PC-3 (cell line): ENCODE data around the gene CHML. TPM values are rescaled to one million over a fixed set of nuclear protein-coding genes. Genes with fewer than 3 reads are reported as not detected.

Experiments used
- ATAC-seq: fragments of 200-7000 bp; cut with Tn5 transposase; 2 replicates; pipeline ENCODE4 v1.9.1; 2020; ENCODE audit warnings: mild to moderate bottlenecking, moderate library complexity
- BruUV-seq: library from RNA; stranded (reverse); fragments of 400-500 nt; replicated peaks from 2 replicates; lab custom pipeline; 2021; lab: Mats Ljungman, UMichigan
- CTCF ChIA-PET: fragments of 300-600 bp; sonication (Branson Sonifier 250); formaldehyde crosslinking; loops from one replicate; lab custom pipeline; 2022; ENCODE audit warnings: antibody characterized with exemption; lab: Charles Lee
- POLR2A ChIA-PET: fragments of 300-600 bp; sonication (Branson Sonifier 250); formaldehyde crosslinking; loops from one replicate; lab custom pipeline; 2022; ENCODE audit warnings: antibody characterized with exemption; ENCODE audit not compliant: unreplicated experiment; lab: Charles Lee
- DNase-seq: peaks from one replicate; pipeline ENCODE4 v3.0.0-alpha.2; 2015
- H2AFZ ChIP-seq: fragments of 300-600 bp; sonication (generic); 2 replicates; pipeline ENCODE4 v1.6.0; 2016; ENCODE audit warnings: antibody characterized with exemption, low read length
- H3F3A ChIP-seq: fragments of 300-600 bp; sonication (generic); one replicate; pipeline ENCODE4 v1.6.0; 2017; ENCODE audit warnings: antibody characterized with exemption, low read length, control low read depth, mild to moderate bottlenecking; ENCODE audit not compliant: unreplicated experiment
- H3K27ac ChIP-seq: fragments of 300-600 bp; sonication (generic); 2 replicates; pipeline ENCODE4 v1.5.1; 2016; ENCODE audit warnings: mild to moderate bottlenecking, low read length
- H3K27me3 ChIP-seq: fragments of 300-600 bp; sonication (generic); 2 replicates; pipeline ENCODE4 v1.6.1; 2016; ENCODE audit warnings: low read length, mixed read lengths
- H3K36me3 ChIP-seq: fragments of 300-600 bp; sonication (generic); 2 replicates; pipeline ENCODE4 v1.6.1; 2016; ENCODE audit warnings: low read depth, mixed run types, low read length, mixed read lengths
- H3K4me1 ChIP-seq: fragments of 300-600 bp; sonication (generic); 2 replicates; pipeline ENCODE4 v1.5.1; 2016; ENCODE audit warnings: low read length; ENCODE audit not compliant: insufficient read depth
- H3K4me2 ChIP-seq: fragments of 300-600 bp; sonication (generic); 2 replicates; pipeline ENCODE4 v1.6.0; 2016; ENCODE audit warnings: low read length
- H3K4me3 ChIP-seq: fragments of 300-600 bp; sonication (generic); 2 replicates; pipeline ENCODE4 v1.5.1; 2016; ENCODE audit warnings: mild to moderate bottlenecking, low read length, mixed read lengths
- H3K79me2 ChIP-seq: fragments of 300-600 bp; sonication (generic); 2 replicates; pipeline ENCODE4 v1.6.1; 2017; ENCODE audit warnings: low read length, mixed read lengths
- H3K9ac ChIP-seq: fragments of 300-600 bp; sonication (generic); 2 replicates; pipeline ENCODE4 v1.6.0; 2016; ENCODE audit warnings: mild to moderate bottlenecking, low read length
- H3K9me2 ChIP-seq: fragments of 300-600 bp; sonication (generic); replicated peaks from 2 replicates; pipeline ENCODE4 v1.6.1; 2016; ENCODE audit warnings: mixed run types, low read length, mixed read lengths
- H3K9me3 ChIP-seq: fragments of 300-600 bp; sonication (generic); 2 replicates; pipeline ENCODE4 v1.6.1; 2016; ENCODE audit warnings: low read length, mixed read lengths
- H4K20me1 ChIP-seq: fragments of 300-600 bp; sonication (generic); 2 replicates; pipeline ENCODE4 v1.6.1; 2016; ENCODE audit warnings: low read length, mixed read lengths
- EZH2 ChIP-seq: fragments of 300-600 bp; sonication (generic); IDR thresholded peaks from one replicate; pipeline ENCODE4 v1.6.1; 2017; ENCODE audit warnings: antibody characterized with exemption, mild to moderate bottlenecking, low read length; ENCODE audit not compliant: unreplicated experiment
- EZH2phosphoT487 ChIP-seq: fragments of 300-600 bp; sonication (generic); IDR thresholded peaks from 2 replicates; pipeline ENCODE4 v1.6.1; 2018; ENCODE audit warnings: mild to moderate bottlenecking, antibody characterized with exemption, low read length, borderline replicate concordance
- intact Hi-C: fragments of 100-400 bp; cut with micrococcal nuclease; formaldehyde crosslinking; loops from 2 replicates; pipeline ENCODE4 v1.9.0; 2023
- total RNA-seq: library from RNA; depleted of rRNA; stranded (reverse); fragments of >200 nt; gene quantifications from 2 replicates; pipeline ENCODE4 v1.2.3, GENCODE V29; 2014
- TF ChIP-seq, protein P1 (sequence below): fragments of 300-600 bp; sonication (generic); conservative IDR thresholded peaks from 2 replicates; pipeline ENCODE4 v1.5.1; 2017; ENCODE audit warnings: antibody characterized with exemption, low read depth, mild to moderate bottlenecking, low read length

Gene CHML
- total RNA-seq, 1 experiment from 2014 or later, result 68.6 TPM

DNA sequence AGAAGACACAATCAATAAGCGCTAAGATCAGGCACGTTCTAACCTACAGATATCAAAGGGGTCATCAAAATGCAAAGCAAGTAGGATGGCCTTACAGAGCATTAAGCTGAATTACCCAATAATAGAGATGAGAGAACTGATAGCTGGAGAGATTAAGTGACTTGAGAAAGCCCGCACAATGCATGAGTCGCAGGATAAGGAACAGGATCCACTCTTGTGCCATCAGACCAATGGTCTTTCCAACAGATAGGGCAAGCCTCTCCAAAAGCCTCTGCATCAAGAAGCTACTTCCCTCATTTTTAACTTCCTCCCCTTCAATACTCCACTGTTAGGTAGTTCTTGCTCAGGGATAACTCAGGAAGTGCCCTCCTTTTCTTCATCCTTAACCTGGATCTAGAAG, 2.6 kb downstream of the CHML start:
- intact Hi-C loops, result no loop called here
- peaks cover 34% of the 10 kb centered on the region for H4K20me1 ChIP-seq
- no peaks in the 10 kb centered on the region for H3K9me2 ChIP-seq
- peak overlapping the region; percentile 79; the same call in 1 of the 2 replicates for H3K9ac ChIP-seq
- H3K9me3 ChIP-seq, result no peaks in the 10 kb centered on the region
- H3K4me2 ChIP-seq, result peak overlapping the region; percentile 88
- TF ChIP-seq EZH2phosphoT487 (no peak), EZH2 (no peak)
- TF ChIP-seq, protein P1, sequence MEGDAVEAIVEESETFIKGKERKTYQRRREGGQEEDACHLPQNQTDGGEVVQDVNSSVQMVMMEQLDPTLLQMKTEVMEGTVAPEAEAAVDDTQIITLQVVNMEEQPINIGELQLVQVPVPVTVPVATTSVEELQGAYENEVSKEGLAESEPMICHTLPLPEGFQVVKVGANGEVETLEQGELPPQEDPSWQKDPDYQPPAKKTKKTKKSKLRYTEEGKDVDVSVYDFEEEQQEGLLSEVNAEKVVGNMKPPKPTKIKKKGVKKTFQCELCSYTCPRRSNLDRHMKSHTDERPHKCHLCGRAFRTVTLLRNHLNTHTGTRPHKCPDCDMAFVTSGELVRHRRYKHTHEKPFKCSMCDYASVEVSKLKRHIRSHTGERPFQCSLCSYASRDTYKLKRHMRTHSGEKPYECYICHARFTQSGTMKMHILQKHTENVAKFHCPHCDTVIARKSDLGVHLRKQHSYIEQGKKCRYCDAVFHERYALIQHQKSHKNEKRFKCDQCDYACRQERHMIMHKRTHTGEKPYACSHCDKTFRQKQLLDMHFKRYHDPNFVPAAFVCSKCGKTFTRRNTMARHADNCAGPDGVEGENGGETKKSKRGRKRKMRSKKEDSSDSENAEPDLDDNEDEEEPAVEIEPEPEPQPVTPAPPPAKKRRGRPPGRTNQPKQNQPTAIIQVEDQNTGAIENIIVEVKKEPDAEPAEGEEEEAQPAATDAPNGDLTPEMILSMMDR, result no peak
- BruUV-seq, result no TSS peak
- POLR2A ChIA-PET, result no interaction called here
- no peak overlapping the region for H2AFZ ChIP-seq
- peaks cover 72% of the 10 kb centered on the region for H3K79me2 ChIP-seq
- no peak overlapping the region for H3K27ac ChIP-seq
- H3K4me1 ChIP-seq, result peaks cover 47% of the 10 kb centered on the region
- peaks cover 8% of the 10 kb centered on the region for H3F3A ChIP-seq
- H3K4me3 ChIP-seq, result peak overlapping the region; percentile 77
- CTCF ChIA-PET, result interaction anchor here (1.1 kb wide), 2 partner anchors 10 to 22 kb away, joined by 3 read pairs; no protein-coding TSS in a partner anchor
- H3K36me3 ChIP-seq, result peaks cover 25% of the 10 kb centered on the region
- no peaks in the 10 kb centered on the region for H3K27me3 ChIP-seq
- DNase-seq, result peak; percentile 53
- ATAC-seq, result no peak

- H3K36me3 ChIP-seq, result peaks cover 30% of the 10 kb centered on the region
- no peak overlapping the region for H3K27ac ChIP-seq
- peak overlapping the region; percentile 88 for H3K4me2 ChIP-seq
- H3K9me3 ChIP-seq, result no peaks in the 10 kb centered on the region
- no peaks in the 10 kb centered on the region for H3K9me2 ChIP-seq
- H3K4me3 ChIP-seq, result peak overlapping the region; percentile 77
- H3K4me1 ChIP-seq, result peaks cover 44% of the 10 kb centered on the region
- DNase-seq (peak; percentile 78), ATAC-seq (no peak)
- H3K9ac ChIP-seq, result no peak overlapping the region
- peaks cover 8% of the 10 kb centered on the region for H3F3A ChIP-seq
- TF ChIP-seq EZH2phosphoT487 (no peak), EZH2 (no peak)
- TF ChIP-seq, protein P1, result no peak
- H2AFZ ChIP-seq, result no peak overlapping the region
- H3K79me2 ChIP-seq, result peaks cover 76% of the 10 kb centered on the region
- BruUV-seq, result no TSS peak
- ChIA-PET CTCF (interaction anchor here (1.1 kb wide), 1 partner anchor 10 kb away, joined by 3 read pairs; no protein-coding TSS in a partner anchor), POLR2A (no interaction called here)
- peaks cover 34% of the 10 kb centered on the region for H4K20me1 ChIP-seq
- intact Hi-C loops, result no loop called here
- no peaks in the 10 kb centered on the region for H3K27me3 ChIP-seq
Observed at GRCh38 chr1:241637046-241637590, 3.1 kb downstream of the CHML start.

DNA sequence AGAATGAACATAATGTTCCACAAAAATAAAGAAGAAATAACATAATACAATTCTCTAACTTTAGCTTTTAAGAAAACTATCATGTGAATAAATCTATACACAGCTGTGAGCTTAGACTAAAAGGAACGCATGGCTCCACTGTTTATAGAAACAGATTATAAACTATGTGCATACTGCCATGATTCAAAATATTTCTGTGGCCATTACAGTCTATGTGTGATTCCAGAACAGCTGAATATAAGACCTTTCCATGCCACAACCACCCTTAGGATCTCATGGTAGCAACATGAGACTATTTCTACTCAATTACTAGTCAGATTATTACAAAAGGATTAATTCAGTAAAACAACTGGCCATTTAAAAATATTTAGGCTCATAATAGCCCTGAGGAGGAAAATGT, 3.9 kb downstream of the CHML start:
- TF ChIP-seq EZH2phosphoT487 (no peak), EZH2 (no peak)
- TF ChIP-seq, protein P1, result no peak
- Histone ChIP-seq H3F3A (peaks cover 5% of the 10 kb centered on the region), H3K4me1 (peaks cover 36% of the 10 kb centered on the region), H3K27ac (no peak overlapping the region), H2AFZ (no peak overlapping the region), H3K4me3 (no peak overlapping the region), H3K9me2 (no peaks in the 10 kb centered on the region), H3K9me3 (no peaks in the 10 kb centered on the region), H3K79me2 (peaks cover 77% of the 10 kb centered on the region), H3K27me3 (no peaks in the 10 kb centered on the region), H3K9ac (no peak overlapping the region), H3K4me2 (peak overlapping the region; percentile 88; the same call in 1 of the 2 replicates), H4K20me1 (peaks cover 34% of the 10 kb centered on the region), H3K36me3 (peaks cover 31% of the 10 kb centered on the region)
- ATAC-seq (no peak), DNase-seq (no peak)
- intact Hi-C loops, result no loop called here
- POLR2A ChIA-PET, result no interaction called here
- CTCF ChIA-PET, result no interaction called here
- BruUV-seq, result no TSS peak
